SU-DHL-6 (cell line): Measurements from ENCODE around the gene GSS.

ENCODE experiments used
- H2AFZ ChIP-seq: fragments of 200-600 bp; sonication (generic); 2 replicates; pipeline ENCODE4 v1.6.1; 2014; ENCODE audit warnings: low read depth, mild to moderate bottlenecking, moderate library complexity, mixed read lengths, antibody characterized with exemption, low read length; ENCODE audit not compliant: severe bottlenecking
- H3F3A ChIP-seq: fragments of 200-600 bp; shearing (Covaris generic); 2 replicates; pipeline ENCODE4 v1.6.0; 2016; ENCODE audit warnings: antibody characterized with exemption, mild to moderate bottlenecking; ENCODE audit not compliant: insufficient read depth
- H3K27ac ChIP-seq: fragments of 200-600 bp; sonication (generic); 2 replicates; pipeline ENCODE4 v1.5.1; 2016; ENCODE audit warnings: low read depth, mild to moderate bottlenecking, low read length, moderate library complexity, mixed read lengths
- H3K27me3 ChIP-seq: fragments of 200-600 bp; sonication (generic), shearing (Covaris generic); 2 replicates; pipeline ENCODE4 v1.6.0; 2014; ENCODE audit warnings: mild to moderate bottlenecking, low read length
- H3K36me3 ChIP-seq: fragments of 200-600 bp; sonication (generic); 2 replicates; pipeline ENCODE4 v1.6.1; 2014; ENCODE audit warnings: mild to moderate bottlenecking, low read length, mixed read lengths
- H3K4me2 ChIP-seq: fragments of 300-600, 200-600 bp; shearing (Covaris generic), sonication (generic); 2 replicates; pipeline ENCODE4 v1.6.0; 2014; ENCODE audit warnings: low read length, low read depth, mild to moderate bottlenecking; ENCODE audit not compliant: poor library complexity, severe bottlenecking
- H3K4me3 ChIP-seq: fragments of 200-600 bp; sonication (generic); 2 replicates; pipeline ENCODE4 v1.5.1; 2014; ENCODE audit warnings: antibody characterized with exemption, low read length, mild to moderate bottlenecking, mixed read lengths; ENCODE audit not compliant: insufficient read depth, poor library complexity, severe bottlenecking
- H3K79me2 ChIP-seq: fragments of 200-600 bp; sonication (generic); 2 replicates; pipeline ENCODE4 v1.6.1; 2014; ENCODE audit warnings: mild to moderate bottlenecking, low read length, moderate library complexity; ENCODE audit not compliant: insufficient read depth
- H3K9ac ChIP-seq: fragments of 200-600 bp; sonication (generic); 2 replicates; pipeline ENCODE4 v1.7.0; 2014; ENCODE audit warnings: mild to moderate bottlenecking, low read length
- H3K9me2 ChIP-seq: fragments of 200-600 bp; sonication (generic); replicated peaks from 2 replicates; pipeline ENCODE4 v1.6.1; 2014; ENCODE audit warnings: low read length; ENCODE audit not compliant: insufficient read depth
- H3K9me3 ChIP-seq: fragments of 200-600 bp; sonication (generic); 2 replicates; pipeline ENCODE4 v1.6.1; 2014; ENCODE audit warnings: low read length, mixed read lengths; ENCODE audit not compliant: insufficient read depth
- H4K20me1 ChIP-seq: fragments of 200-600 bp; sonication (generic); 2 replicates; pipeline ENCODE4 v1.6.1; 2014; ENCODE audit warnings: low read depth, mild to moderate bottlenecking, antibody characterized with exemption, low read length, moderate library complexity, mixed read lengths
- CTCF ChIP-seq: fragments of 200-600 bp; sonication (generic); IDR thresholded peaks from one replicate; pipeline ENCODE4 v1.5.1; 2017; ENCODE audit warnings: antibody characterized with exemption, mild to moderate bottlenecking, low read length, moderate library complexity; ENCODE audit not compliant: insufficient read depth, poor library complexity, severe bottlenecking
- EZH2phosphoT487 ChIP-seq: fragments of 200-600 bp; sonication (generic), shearing (Covaris generic); conservative IDR thresholded peaks from 2 replicates; pipeline ENCODE4 v1.6.1; 2018; ENCODE audit warnings: mild to moderate bottlenecking, antibody characterized with exemption, low read length, moderate library complexity, mixed read lengths

Gene GSS

DNA sequence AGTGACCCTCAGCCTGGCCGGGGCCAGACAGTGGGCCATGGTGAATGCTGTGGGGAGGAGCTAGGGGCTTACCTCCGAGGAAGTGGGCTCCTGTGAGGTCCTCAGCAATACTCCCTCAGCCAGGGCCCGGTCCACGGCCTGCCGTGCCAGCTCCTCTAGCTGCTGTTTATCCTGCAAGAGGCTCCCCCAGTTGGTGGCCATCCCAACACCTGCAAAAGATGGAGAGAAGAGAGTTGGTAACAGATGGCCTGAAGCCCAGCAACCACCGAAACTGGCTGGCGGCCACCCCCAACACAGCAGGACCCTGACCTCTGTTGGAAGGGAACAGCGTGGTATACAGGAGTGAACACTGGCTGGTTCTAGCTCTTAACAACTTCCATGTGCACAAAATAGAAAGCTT is 4.0 kb downstream of the GSS start:
- no peaks in the 10 kb centered on the region for H4K20me1 ChIP-seq
- no peak overlapping the region for H3K4me3 ChIP-seq
- H3K9me2 ChIP-seq = no peaks in the 10 kb centered on the region
- no peaks in the 10 kb centered on the region for H3K9me3 ChIP-seq
- peak overlapping the region; percentile 12 for H3K4me2 ChIP-seq
- H3F3A ChIP-seq = no peaks in the 10 kb centered on the region
- H3K9ac ChIP-seq = no peak overlapping the region
- no peak overlapping the region for H2AFZ ChIP-seq
- peaks cover 4% of the 10 kb centered on the region; the same call in 1 of the 2 replicates for H3K79me2 ChIP-seq
- 0 out of 2 replicates have a peak overlapping the region, but pooled peaks have one; percentile 3 for H3K27ac ChIP-seq
- peaks cover 5% of the 10 kb centered on the region; the same call in 1 of the 2 replicates for H3K36me3 ChIP-seq
- no peaks in the 10 kb centered on the region for H3K27me3 ChIP-seq
- no peak for TF ChIP-seq CTCF
- no peak for TF ChIP-seq EZH2phosphoT487

DNA sequence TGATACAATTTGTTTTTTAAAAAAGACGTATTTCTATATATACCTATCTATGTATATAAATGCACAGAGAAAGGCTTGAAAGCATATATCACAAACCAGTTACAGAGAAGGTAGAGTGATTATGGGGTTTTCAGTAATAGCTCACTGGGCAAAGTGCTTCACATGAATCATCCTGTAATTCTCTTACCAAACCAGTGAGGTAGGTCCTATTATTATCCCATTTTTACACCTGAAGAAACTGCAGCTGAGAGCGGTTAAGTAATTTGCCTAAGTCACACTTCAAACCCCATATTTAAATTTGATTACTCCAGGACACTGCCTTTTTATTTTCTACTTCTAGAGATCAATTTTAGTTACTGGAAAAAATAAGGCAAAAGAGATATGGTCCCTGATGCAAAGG is 4.4 kb downstream of the GSS start:
- Histone ChIP-seq H3F3A (no peaks in the 10 kb centered on the region), H4K20me1 (no peaks in the 10 kb centered on the region), H3K36me3 (peaks cover 5% of the 10 kb centered on the region; the same call in 1 of the 2 replicates), H3K9ac (no peak overlapping the region), H2AFZ (no peak overlapping the region), H3K27me3 (no peaks in the 10 kb centered on the region), H3K9me2 (no peaks in the 10 kb centered on the region), H3K27ac (0 out of 2 replicates have a peak overlapping the region, but pooled peaks have one; percentile 3), H3K4me3 (no peak overlapping the region), H3K9me3 (no peaks in the 10 kb centered on the region), H3K79me2 (peaks cover 4% of the 10 kb centered on the region; the same call in 1 of the 2 replicates), H3K4me2 (peak overlapping the region; percentile 12)
- TF ChIP-seq EZH2phosphoT487 (no peak), CTCF (no peak)

- TF ChIP-seq CTCF (no peak), EZH2phosphoT487 (no peak)
- no peaks in the 10 kb centered on the region for H3F3A ChIP-seq
- no peaks in the 10 kb centered on the region for H3K9me2 ChIP-seq
- no peak overlapping the region for H3K4me3 ChIP-seq
- peaks cover 5% of the 10 kb centered on the region; the same call in 1 of the 2 replicates for H3K36me3 ChIP-seq
- no peaks in the 10 kb centered on the region for H3K27me3 ChIP-seq
- no peaks in the 10 kb centered on the region for H3K79me2 ChIP-seq
- no peak overlapping the region for H3K27ac ChIP-seq
- no peak overlapping the region for H3K9ac ChIP-seq
- no peak overlapping the region for H2AFZ ChIP-seq
- H4K20me1 ChIP-seq = no peaks in the 10 kb centered on the region
- H3K9me3 ChIP-seq = no peaks in the 10 kb centered on the region
- no peak overlapping the region for H3K4me2 ChIP-seq
Measured at GRCh38 chr20:34949120-34949519, 6.5 kb downstream of the GSS start.
